HAP-1 (cell line): ENCODE data around the gene CPLX3.

Experiments
- DNase-seq, 2 experiments: peaks; one replicate each; pipeline ENCODE4 v3.0.0-alpha.2; 2016 to 2020; ENCODE audit warnings: low spot score in 2 of 2
- H3K27me3 ChIP-seq: fragments of 250-450 bp; sonication (Bioruptor Pico); 2 replicates; pipeline ENCODE4 v1.5.1; 2020; ENCODE audit warnings: low read depth, mild to moderate bottlenecking, moderate library complexity
- H3K36me3 ChIP-seq: fragments of 250-450 bp; sonication (Bioruptor Pico); replicated peaks from 2 replicates; pipeline ENCODE4 v1.5.1; 2020; ENCODE audit warnings: mild to moderate bottlenecking
- H3K4me1 ChIP-seq: fragments of 250-450 bp; sonication (Bioruptor Pico); 2 replicates; pipeline ENCODE4 v1.5.1; 2020; ENCODE audit warnings: mild to moderate bottlenecking
- H3K4me3 ChIP-seq: fragments of 250-450 bp; sonication (Bioruptor Pico); 2 replicates; pipeline ENCODE4 v1.5.1; 2020; ENCODE audit warnings: mild to moderate bottlenecking, moderate library complexity
- H3K9me3 ChIP-seq: fragments of 250-450 bp; sonication (Bioruptor Pico); 2 replicates; pipeline ENCODE4 v1.5.1; 2020; ENCODE audit warnings: mild to moderate bottlenecking, moderate library complexity
- in situ Hi-C: fragments of 300-500 bp; cut with MboI; formaldehyde crosslinking; loops from 3 replicates; pipeline ENCODE4 v1.14.3; 2020; ENCODE audit warnings: low sequenced_read_pairs, inconsistent platforms, mixed read lengths

CPLX3 gene

DNA sequence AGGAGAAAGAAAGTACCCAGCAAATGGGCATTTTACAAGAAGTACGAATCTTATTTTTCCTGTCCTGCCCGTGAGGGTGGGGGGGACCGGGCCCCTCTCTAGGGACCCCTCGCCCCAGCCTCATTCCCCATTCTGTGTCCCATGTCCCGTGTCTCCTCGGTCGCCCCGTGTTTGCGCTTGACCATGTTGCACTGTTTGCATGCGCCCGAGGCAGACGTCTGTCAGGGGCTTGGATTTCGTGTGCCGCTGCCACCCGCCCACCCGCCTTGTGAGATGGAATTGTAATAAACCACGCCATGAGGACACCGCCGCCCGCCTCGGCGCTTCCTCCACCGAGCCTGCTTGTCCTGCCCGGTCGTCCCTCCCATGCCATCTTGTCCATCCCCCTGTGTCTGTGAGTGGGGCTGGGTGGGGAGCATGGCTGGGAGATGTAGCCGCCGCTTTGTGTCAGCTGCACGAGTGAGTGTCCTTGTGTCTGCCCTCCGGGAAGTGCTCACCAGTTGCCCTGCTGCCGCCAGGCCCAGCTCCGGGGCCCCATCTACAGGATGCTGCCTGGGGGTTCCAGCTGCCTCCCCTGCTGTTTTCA is 23.5 kb upstream of the CPLX3 start:
- H3K4me1 ChIP-seq = no peaks in the 10 kb centered on the region
- H3K27me3 ChIP-seq = no peaks in the 10 kb centered on the region
- H3K4me3 ChIP-seq = no peak overlapping the region
- DNase-seq = no peak
- no peaks in the 10 kb centered on the region for H3K9me3 ChIP-seq
- in situ Hi-C loops = loop anchor here (25.0 kb wide), 1 partner anchor 509 kb away; no protein-coding TSS in a partner anchor
- H3K36me3 ChIP-seq = peaks cover 59% of the 10 kb centered on the region

DNA sequence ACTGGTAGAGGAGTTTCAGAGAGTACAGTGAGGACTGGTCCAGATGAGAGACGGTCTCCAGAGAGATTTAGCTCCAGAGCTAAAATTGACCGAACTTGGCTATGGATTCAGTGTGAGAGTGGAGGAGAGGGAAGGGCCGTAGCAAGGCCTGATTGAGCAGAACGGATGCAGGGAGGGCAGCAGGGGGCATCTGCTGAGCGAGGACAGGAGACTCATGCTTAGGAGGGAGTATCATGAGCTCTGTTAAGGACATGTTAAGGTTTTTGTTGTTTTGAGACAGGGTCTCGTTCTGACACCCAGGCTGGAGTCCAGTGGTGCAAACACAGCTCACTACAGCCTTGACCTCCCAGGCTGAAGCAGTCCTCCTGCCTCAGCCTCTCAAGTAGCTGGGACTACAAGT is 21.5 kb upstream of the CPLX3 start:
- no peaks in the 10 kb centered on the region for H3K9me3 ChIP-seq
- in situ Hi-C loops = loop anchor here (25.0 kb wide), 1 partner anchor 507 kb away; no protein-coding TSS in a partner anchor
- no peaks in the 10 kb centered on the region; the same call in 1 of the 2 replicates for H3K27me3 ChIP-seq
- H3K4me3 ChIP-seq = no peak overlapping the region
- no peak for DNase-seq
- H3K36me3 ChIP-seq = peaks cover 43% of the 10 kb centered on the region
- H3K4me1 ChIP-seq = no peaks in the 10 kb centered on the region

DNA sequence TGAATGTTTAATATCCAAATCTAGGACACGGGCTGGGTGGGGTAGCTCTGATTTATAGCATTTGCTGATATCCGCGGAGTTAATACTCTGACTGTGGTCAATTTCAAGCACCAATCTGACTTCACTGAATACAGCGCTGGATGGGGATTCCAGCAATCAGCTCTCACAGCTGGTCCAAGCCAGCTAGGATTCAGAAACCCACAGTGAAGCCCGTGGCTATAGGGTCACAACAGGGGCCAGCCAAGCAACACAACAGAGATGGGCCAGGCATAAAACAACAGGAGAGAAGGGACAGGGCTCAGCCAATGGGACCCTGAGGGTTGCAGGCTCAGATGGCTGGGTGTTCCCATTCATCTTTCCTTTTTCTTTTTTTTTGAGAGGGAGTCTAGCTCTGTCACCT is 19.1 kb upstream of the CPLX3 start:
- Histone ChIP-seq H3K27me3 (no peaks in the 10 kb centered on the region; the same call in none of the 2 replicates), H3K4me1 (no peaks in the 10 kb centered on the region), H3K36me3 (peaks cover 19% of the 10 kb centered on the region), H3K9me3 (no peaks in the 10 kb centered on the region), H3K4me3 (no peak overlapping the region)
- no peak for DNase-seq
- in situ Hi-C loops = loop anchor here (25.0 kb wide), 1 partner anchor 505 kb away; no protein-coding TSS in a partner anchor

DNA sequence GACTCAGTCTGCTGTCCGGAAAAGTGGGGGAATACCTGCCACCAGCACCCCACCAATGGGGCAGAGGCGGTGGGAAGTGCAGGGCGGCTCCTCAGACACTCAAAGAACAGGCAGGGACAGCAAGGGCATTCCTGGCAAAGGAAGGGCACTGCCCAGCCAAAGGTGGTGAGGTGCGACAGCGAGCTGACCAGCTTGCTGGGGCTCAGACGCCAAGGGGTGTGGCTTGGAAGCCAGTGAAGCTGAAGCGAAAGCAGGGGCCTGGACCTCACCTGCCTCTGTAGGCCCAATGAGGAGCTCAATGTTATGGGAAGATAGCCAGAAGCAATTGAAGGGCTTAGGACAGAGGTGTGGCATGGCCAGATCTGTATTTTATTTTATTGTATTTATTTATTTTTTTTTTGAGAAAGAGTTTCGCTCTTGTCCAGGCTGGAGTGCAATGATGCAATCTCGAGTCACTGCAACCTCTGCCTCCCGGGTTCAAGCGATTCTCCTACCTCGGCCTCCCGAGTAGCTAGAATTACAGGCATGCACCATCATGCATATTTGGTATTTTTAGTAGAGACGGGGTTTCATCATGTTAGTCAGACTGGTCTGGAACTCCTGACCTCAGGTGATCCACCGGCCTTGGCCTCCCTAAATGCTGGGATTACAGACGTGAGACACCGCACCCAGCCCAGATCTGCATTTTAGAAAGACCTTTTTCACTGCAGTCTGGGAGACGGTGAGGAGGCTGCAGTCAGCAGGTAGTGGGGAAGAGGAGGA is 18.2 kb upstream of the CPLX3 start:
- Histone ChIP-seq H3K4me1 (no peaks in the 10 kb centered on the region), H3K27me3 (no peaks in the 10 kb centered on the region; the same call in none of the 2 replicates), H3K4me3 (no peak overlapping the region), H3K9me3 (no peaks in the 10 kb centered on the region), H3K36me3 (peaks cover 9% of the 10 kb centered on the region)
- DNase-seq = no peak
- in situ Hi-C loops = loop anchor here (25.0 kb wide), 1 partner anchor 504 kb away; no protein-coding TSS in a partner anchor

DNA sequence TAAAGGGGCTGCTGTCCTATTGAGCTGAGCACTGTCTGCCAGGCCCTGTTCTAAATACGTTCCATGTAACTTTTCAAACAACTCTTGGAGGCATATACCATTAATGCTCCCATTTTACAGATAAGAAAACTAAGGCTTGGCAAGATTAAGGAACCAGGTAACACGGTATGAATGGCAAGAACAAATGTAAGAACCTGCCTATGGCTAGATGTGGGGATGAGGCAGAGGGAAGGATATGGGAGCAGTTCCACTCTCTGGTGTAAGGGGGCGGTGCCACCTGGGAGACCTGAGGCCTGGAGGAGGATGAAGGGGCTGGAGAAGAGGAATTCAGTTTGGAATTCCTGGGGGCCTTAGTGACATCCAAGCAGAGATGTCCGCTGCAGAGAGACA is 17.6 kb upstream of the CPLX3 start:
- no peaks in the 10 kb centered on the region for H3K4me1 ChIP-seq
- no peaks in the 10 kb centered on the region for H3K9me3 ChIP-seq
- in situ Hi-C loops = loop anchor here (25.0 kb wide), 1 partner anchor 503 kb away; no protein-coding TSS in a partner anchor
- no peak overlapping the region for H3K4me3 ChIP-seq
- DNase-seq = peak in 1 of 2 experiments; percentile 55
- H3K27me3 ChIP-seq = no peaks in the 10 kb centered on the region; the same call in none of the 2 replicates
- H3K36me3 ChIP-seq = peaks cover 4% of the 10 kb centered on the region

DNA sequence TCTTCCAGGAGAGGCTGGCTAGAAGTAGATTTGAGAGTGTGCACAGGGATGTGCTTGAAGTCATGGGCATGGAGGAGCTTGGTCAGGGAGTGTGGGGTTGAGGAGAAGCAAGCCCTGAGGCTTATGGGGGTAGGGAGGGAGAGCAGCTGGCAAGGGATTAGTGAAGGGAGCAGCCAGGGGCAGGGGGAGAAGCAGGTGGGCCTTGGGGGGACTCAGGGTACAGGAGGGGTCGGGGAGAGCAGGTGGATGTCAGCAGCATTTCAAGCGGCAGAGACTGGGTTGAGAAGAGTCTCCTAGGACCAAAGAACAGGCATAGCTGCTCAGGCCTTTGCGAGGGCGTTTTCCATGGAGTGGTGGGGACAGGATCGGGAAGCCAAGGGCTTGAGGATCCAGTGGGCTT is 17.2 kb upstream of the CPLX3 start:
- Histone ChIP-seq H3K9me3 (no peaks in the 10 kb centered on the region), H3K27me3 (no peaks in the 10 kb centered on the region; the same call in none of the 2 replicates), H3K4me1 (no peaks in the 10 kb centered on the region), H3K4me3 (no peak overlapping the region), H3K36me3 (no peaks in the 10 kb centered on the region; the same call in 1 of the 2 replicates)
- in situ Hi-C loops = loop anchor here (25.0 kb wide), 1 partner anchor 503 kb away; no protein-coding TSS in a partner anchor
- no peak for DNase-seq

DNA sequence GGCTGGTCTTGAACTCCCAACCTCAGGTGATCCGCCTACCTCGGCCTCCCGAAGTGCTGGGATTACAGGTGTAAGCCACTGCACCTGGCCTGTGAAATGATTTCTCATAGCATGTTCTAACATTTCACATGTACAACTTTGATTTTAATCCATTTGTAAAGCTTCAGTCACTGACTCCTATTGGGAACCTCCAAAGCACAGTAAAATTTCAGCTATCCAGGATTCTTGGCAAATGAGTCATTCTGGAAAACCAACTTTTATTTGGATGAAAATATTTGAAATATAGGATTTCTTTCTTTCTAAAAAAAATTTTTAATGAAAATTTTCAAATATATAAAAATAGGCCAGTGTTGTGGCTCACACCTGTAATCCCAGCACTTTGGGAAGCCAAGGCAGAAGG is 16.5 kb upstream of the CPLX3 start:
- no peaks in the 10 kb centered on the region; the same call in none of the 2 replicates for H3K27me3 ChIP-seq
- in situ Hi-C loops = loop anchor here (25.0 kb wide), 1 partner anchor 502 kb away; no protein-coding TSS in a partner anchor
- no peak overlapping the region for H3K4me3 ChIP-seq
- H3K36me3 ChIP-seq = no peaks in the 10 kb centered on the region
- DNase-seq = no peak
- no peaks in the 10 kb centered on the region for H3K9me3 ChIP-seq
- no peaks in the 10 kb centered on the region for H3K4me1 ChIP-seq

DNA sequence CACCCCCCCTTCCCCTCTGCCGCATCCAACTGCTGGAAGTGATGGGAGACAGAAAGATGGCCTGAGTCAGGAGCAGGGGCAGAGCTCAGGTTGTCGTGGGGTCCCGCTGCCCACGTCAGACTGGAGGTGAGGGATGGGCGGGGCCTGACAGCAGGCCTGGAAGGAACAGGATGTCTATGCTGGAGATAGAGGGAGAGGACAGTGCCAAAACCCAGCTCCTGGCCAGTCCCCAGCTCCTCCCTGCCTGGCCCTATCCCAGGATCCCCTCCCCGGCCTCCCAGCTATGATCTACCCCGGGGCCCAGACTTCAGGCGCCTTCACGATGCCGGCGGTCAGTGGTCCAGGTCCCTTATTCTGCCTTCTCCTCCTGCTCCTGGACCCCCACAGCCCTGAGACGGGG is 13.9 kb upstream of the CPLX3 start, which contains the start of gene LMAN1L:
Gene LMAN1L (plus strand): TSS at position 303 of the 400 bp plus-strand sequence. CDS start 20 bp downstream, at position 323.
- Histone ChIP-seq H3K27me3 (no peaks in the 10 kb centered on the region; the same call in none of the 2 replicates), H3K9me3 (no peaks in the 10 kb centered on the region), H3K36me3 (no peaks in the 10 kb centered on the region), H3K4me1 (no peaks in the 10 kb centered on the region; the same call in 1 of the 2 replicates), H3K4me3 (no peak within 1 kb of the TSS)
- DNase-seq = no peak
- in situ Hi-C loops = loop anchor here (25.0 kb wide), 1 partner anchor 500 kb away; no protein-coding TSS in a partner anchor

DNA sequence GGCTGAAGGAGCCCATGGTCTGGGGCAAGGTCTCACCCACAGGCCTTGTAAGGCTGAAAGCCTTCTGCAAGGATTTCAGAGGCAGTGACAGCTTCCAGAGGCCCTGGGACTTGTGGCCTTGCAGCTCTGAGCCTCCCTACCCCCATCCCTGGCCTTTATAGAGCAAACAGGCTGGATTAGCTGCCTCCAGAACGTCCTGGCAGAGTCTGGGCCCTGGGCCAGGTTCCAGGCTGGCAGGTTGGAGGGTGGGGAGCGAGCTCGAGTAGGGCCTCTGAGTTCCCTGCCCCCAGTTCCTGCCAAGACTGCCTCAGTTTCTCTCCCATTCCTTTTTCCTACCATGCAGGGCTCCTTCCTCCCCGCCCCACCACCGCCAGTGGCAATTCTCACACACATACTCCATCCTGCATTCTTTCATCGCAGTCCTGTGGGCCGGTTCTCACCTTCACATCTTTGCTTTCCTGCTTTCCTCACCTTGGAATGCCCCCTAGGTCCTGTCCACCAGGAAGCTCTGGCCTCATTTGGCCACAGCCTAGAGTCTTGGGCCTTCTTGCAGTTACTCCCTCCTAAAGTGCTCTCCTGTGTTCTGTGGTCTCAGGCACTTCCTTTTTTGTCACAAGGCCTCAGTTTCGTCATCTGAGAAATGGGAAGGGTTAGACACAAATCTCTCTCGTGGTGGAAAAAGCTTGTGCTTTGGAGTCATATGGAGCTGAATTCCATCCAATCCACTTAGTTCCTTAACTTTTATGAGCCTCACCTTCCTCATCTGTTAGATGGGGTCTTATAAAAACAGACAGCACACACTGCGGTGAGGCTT is 11.1 kb upstream of the CPLX3 start:
- Histone ChIP-seq H3K27me3 (peaks cover 8% of the 10 kb centered on the region), H3K9me3 (no peaks in the 10 kb centered on the region), H3K4me3 (no peak overlapping the region), H3K4me1 (no peaks in the 10 kb centered on the region; the same call in 1 of the 2 replicates), H3K36me3 (no peaks in the 10 kb centered on the region)
- DNase-seq = no peak
- in situ Hi-C loops = loop anchor here (25.0 kb wide), 1 partner anchor 497 kb away; no protein-coding TSS in a partner anchor

DNA sequence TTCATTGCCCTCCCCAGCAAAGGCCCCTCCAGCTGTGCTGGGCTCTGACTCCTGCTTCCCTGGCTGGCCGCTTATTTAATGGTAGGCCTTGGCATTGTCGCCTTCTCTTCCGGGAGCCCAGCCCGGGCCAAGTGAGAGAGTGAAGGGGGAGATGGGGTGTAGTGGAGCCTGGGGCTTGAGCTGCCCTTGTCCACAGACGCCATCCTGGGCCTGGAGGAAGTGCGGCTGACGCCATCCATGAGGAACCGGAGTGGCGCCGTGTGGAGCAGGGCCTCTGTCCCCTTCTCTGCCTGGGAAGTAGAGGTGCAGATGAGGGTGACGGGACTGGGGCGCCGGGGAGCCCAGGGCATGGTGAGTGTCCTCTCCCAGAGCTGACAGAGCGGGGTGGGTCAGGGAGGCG is 10.5 kb upstream of the CPLX3 start:
- Histone ChIP-seq H3K27me3 (peaks cover 8% of the 10 kb centered on the region; the same call in 1 of the 2 replicates), H3K36me3 (no peaks in the 10 kb centered on the region), H3K9me3 (no peaks in the 10 kb centered on the region), H3K4me3 (no peak overlapping the region), H3K4me1 (no peaks in the 10 kb centered on the region; the same call in 1 of the 2 replicates)
- in situ Hi-C loops = loop anchor here (25.0 kb wide), 1 partner anchor 496 kb away; no protein-coding TSS in a partner anchor
- no peak for DNase-seq

DNA sequence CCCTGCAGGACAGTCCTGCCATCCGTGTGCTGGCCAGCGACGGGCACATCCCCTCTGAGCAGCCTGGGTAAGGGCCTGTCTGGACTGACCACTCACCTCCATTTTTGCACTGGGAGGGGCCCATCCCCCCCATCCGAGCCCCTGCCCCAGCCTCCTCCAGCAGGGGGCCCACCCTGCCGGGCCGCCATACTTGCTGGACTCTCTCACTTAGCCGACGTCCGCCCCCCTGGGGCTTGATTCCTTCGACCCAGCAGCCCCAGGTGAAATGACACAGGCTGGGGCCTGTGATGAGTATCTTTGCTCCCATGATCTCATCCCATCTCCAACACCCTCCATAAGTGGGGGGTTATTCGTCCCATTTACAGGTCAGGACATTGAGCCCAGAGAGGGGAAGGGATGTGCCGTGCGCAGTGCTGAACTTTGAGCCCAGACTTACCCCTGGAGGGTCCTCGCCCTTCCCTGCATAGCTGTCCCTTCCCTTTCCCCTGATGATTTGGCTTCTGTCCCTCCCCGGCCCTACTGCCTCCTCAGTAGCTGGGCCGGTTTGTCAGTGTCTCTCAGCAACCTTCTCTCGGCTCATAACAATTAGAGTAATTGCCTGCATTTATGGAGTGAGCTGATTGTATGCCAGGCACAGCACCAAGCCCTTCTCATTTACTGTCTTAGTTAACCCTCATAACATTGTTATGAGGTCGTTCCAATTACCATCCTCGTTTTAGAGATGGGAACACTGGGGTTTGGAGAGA is 9.6 kb upstream of the CPLX3 start:
- in situ Hi-C loops = loop anchor here (25.0 kb wide), 1 partner anchor 496 kb away; no protein-coding TSS in a partner anchor
- Histone ChIP-seq H3K36me3 (no peaks in the 10 kb centered on the region), H3K4me1 (no peaks in the 10 kb centered on the region; the same call in 1 of the 2 replicates), H3K4me3 (no peak overlapping the region), H3K9me3 (no peaks in the 10 kb centered on the region), H3K27me3 (peaks cover 8% of the 10 kb centered on the region; the same call in 1 of the 2 replicates)
- no peak for DNase-seq

DNA sequence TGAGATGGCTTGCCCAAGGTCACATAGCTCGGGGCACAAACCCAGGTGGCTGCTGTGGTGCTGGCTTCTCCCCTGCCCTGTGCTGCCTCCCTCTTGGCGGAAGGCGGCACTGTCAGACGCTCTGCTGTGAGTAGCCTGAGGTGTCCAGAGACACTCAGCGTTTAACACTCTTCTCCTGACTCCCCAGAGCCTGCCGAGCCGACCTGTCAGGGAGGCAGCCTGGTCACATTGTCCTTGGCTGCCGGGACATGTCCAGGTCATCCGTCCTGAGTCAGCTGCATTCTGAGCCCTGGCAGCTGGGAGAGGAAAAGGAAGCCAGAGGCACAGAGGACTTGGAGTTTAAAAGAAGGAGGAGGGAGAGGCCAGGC is 9.1 kb upstream of the CPLX3 start:
- Histone ChIP-seq H3K4me3 (no peak overlapping the region), H3K9me3 (no peaks in the 10 kb centered on the region), H3K36me3 (no peaks in the 10 kb centered on the region), H3K27me3 (peaks cover 11% of the 10 kb centered on the region), H3K4me1 (no peaks in the 10 kb centered on the region; the same call in 1 of the 2 replicates)
- peak; percentile 53 to 78 for DNase-seq
- in situ Hi-C loops = loop anchor here (25.0 kb wide), 1 partner anchor 495 kb away; no protein-coding TSS in a partner anchor
